GM12874 (cell line): ENCODE results near the gene SRRM2.

ENCODE experiments used
- CTCF ChIP-seq: IDR thresholded peaks from 2 replicates; pipeline ENCODE4 v1.5.1; 2011; ENCODE audit warnings: low read depth, mild to moderate bottlenecking, control low read depth, low read length, moderate library complexity; ENCODE audit not compliant: insufficient read depth

The SRRM2 gene

GRCh38 chr16:2743007-2743810, 9.2 kb upstream of the SRRM2 start:
- no peak for TF ChIP-seq CTCF

GRCh38 chr16:2744711-2745110, 7.7 kb upstream of the SRRM2 start:
- no peak for TF ChIP-seq CTCF

- TF ChIP-seq CTCF, result no peak
Measured at GRCh38 chr16:2745116-2745890, 7.1 kb upstream of the SRRM2 start.

GRCh38 chr16:2745961-2746360, 6.5 kb upstream of the SRRM2 start:
- TF ChIP-seq CTCF, result no peak

GRCh38 chr16:2748757-2749455, 3.5 kb upstream of the SRRM2 start:
- TF ChIP-seq CTCF, result no peak

- TF ChIP-seq CTCF, result no peak
Measured at GRCh38 chr16:2749476-2749875, 3.0 kb upstream of the SRRM2 start.

GRCh38 chr16:2749936-2750335, 2.5 kb upstream of the SRRM2 start:
- TF ChIP-seq CTCF, result no peak
